ENCODE measurements around the gene ETNK1. TPM values are rescaled to one million over a fixed set of nuclear protein-coding genes. Genes with fewer than 3 reads are reported as not detected.

The ETNK1 gene, protein sequence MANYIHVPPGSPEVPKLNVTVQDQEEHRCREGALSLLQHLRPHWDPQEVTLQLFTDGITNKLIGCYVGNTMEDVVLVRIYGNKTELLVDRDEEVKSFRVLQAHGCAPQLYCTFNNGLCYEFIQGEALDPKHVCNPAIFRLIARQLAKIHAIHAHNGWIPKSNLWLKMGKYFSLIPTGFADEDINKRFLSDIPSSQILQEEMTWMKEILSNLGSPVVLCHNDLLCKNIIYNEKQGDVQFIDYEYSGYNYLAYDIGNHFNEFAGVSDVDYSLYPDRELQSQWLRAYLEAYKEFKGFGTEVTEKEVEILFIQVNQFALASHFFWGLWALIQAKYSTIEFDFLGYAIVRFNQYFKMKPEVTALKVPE
- 31.0 and 37.5 TPM in 2 replicates for total RNA-seq

DNA sequence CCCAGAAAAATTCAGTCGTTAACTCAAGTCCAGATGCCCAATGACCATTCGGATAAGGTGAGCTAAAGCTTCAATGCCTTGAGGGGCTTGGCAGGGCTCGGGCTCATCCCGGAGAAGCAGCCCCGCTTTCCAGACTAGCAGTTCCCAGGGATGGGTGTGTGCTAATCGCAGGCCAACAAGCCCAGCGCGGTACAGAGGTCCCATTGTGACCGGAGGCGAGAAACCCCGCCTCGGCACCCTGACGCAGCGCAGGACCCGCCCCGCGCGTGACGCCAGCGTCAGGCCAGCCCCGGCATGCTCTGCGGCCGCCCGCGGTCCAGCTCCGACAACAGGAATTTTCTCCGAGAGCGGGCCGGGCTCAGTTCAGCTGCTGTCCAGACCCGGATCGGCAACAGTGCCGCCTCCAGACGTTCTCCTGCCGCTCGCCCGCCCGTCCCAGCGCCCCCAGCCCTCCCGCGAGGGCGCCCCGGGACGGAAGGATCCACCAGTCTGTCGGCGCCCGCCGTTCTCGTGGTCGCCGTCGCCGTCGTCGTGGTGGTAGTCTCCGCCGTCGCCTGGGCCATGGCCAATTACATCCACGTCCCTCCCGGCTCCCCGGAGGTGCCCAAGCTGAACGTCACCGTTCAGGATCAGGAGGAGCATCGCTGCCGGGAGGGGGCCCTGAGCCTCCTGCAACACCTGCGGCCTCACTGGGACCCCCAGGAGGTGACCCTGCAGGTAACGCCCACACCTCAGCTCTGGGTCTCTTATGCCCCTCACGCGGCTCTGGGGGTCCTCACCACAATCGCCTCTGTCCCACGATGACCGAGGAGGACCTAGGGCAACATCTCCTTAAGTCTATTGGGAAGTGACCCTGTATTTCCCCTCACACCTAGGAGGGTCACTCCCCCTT lies at the start of gene ETNK1:
Gene ETNK1, plus strand, starts transcription at position 302 of the 892 bp plus-strand sequence. Its CDS starts 260 bp downstream, at position 562.

Small RNAs within 50 kb of the gene (small RNA-seq; reads per million reads assigned to genes)
- not detected for gene RPS27P22

Other genes with a start within 250 kb of the ETNK1 start
- gene C2CD5, start 80.6 kb upstream of the ETNK1 start, total RNA-seq, result 20.5 and 25.2 TPM in 2 replicates